Body of pancreas (tissue), 4 donors: ENCODE data around the gene VAX1. TPM values are rescaled to one million over a fixed set of nuclear protein-coding genes. Genes with fewer than 3 reads are reported as not detected.

ENCODE experiments used
- ATAC-seq: fragments of 150-250 bp; one replicate; pipeline ENCODE4 v1.9.1; 2016
- DNase-seq, 4 donors: peaks; one replicate each; pipeline ENCODE4 v3.0.0-alpha.2; 2019
- H3K27ac ChIP-seq, 4 donors: fragments of 200-600 bp; sonication (generic); 1 replicate in 3 of 4; 2 replicates in 1 of 4; pipeline versions ENCODE4 v1.5.1 to v1.6.1; 2016 to 2019; ENCODE audit warnings: mild to moderate bottlenecking in 1 of 4, mixed read lengths in 1 of 4, moderate library complexity in 1 of 4
- H3K27me3 ChIP-seq, 2 donors: fragments of 200-600 bp; sonication (generic); one replicate each; pipeline ENCODE4 v1.6.0; 2016; ENCODE audit warnings: mild to moderate bottlenecking in 1 of 2
- H3K36me3 ChIP-seq, 2 donors: fragments of 200-600 bp; sonication (generic); replicated peaks in 1 of 2; 2 replicates each; pipeline ENCODE4 v1.5.1; 2016; ENCODE audit warnings: low read depth in 2 of 2; ENCODE audit not compliant: insufficient read depth in 1 of 2
- H3K4me1 ChIP-seq: fragments of 200-600 bp; sonication (generic); one replicate; pipeline ENCODE4 v1.6.0; 2016
- H3K4me3 ChIP-seq, 2 donors: fragments of 200-600 bp; sonication (generic); 1 replicate in 1 of 2; 2 replicates in 1 of 2; pipeline ENCODE4 v1.5.1; 2016 to 2019
- H3K9me3 ChIP-seq, 3 donors: fragments of 200-600 bp; sonication (generic); 1 replicate in 2 of 3; 2 replicates in 1 of 3; pipeline ENCODE4 v1.5.1; 2016
- POLR2A ChIP-seq, 3 donors: fragments of 450-650 bp; IDR thresholded peaks; one replicate each; pipeline ENCODE4 v1.6.1; 2016; ENCODE audit warnings: antibody characterized with exemption in 3 of 3, mild to moderate bottlenecking in 2 of 3
- WGBS, 2 donors: methylation state at CpG; one replicate each; pipeline ENCODE4 v1.1.5; 2017; 5-methylcytosine and 5-hydroxymethylcytosine counted together
- intact Hi-C: fragments of 100-400 bp; cut with DNase I; formaldehyde crosslinking; loops from one replicate; pipeline ENCODE4 v1.15.1; 2023
- total RNA-seq, 2 donors: library from RNA; depleted of rRNA; stranded (reverse); fragments of >200 nt; gene quantifications; one replicate each; pipeline ENCODE4 v1.1.0, GENCODE V29; 2016
- TF ChIP-seq, protein P1 (sequence below), 7 experiments: fragments of 450-650 bp in 4 of 7; fragments of 200-600 bp in 3 of 7; sonication (generic) in 3 of 7; IDR thresholded peaks; one replicate each; pipeline ENCODE4 v1.5.1; 2016 to 2019; ENCODE audit warnings: antibody characterized with exemption in 7 of 7

Gene VAX1
- total RNA-seq, 2 donors from 2014 or later: not detected

GRCh38 chr10:117126034-117126433, 12.0 kb downstream of the VAX1 start:
- Histone ChIP-seq H3K4me3 (no peak overlapping the region), H3K9me3 (no peaks in the 10 kb centered on the region), H3K27me3 (peaks cover 0 to 20% of the 10 kb centered on the region in 2 donors), H3K36me3 (no peaks in the 10 kb centered on the region), H3K27ac (no peak overlapping the region), H3K4me1 (no peaks in the 10 kb centered on the region)
- TF ChIP-seq POLR2A (IDR thresholded peaks at IDR 0.05): no peak
- TF ChIP-seq, protein P1, sequence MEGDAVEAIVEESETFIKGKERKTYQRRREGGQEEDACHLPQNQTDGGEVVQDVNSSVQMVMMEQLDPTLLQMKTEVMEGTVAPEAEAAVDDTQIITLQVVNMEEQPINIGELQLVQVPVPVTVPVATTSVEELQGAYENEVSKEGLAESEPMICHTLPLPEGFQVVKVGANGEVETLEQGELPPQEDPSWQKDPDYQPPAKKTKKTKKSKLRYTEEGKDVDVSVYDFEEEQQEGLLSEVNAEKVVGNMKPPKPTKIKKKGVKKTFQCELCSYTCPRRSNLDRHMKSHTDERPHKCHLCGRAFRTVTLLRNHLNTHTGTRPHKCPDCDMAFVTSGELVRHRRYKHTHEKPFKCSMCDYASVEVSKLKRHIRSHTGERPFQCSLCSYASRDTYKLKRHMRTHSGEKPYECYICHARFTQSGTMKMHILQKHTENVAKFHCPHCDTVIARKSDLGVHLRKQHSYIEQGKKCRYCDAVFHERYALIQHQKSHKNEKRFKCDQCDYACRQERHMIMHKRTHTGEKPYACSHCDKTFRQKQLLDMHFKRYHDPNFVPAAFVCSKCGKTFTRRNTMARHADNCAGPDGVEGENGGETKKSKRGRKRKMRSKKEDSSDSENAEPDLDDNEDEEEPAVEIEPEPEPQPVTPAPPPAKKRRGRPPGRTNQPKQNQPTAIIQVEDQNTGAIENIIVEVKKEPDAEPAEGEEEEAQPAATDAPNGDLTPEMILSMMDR (IDR thresholded peaks at IDR 0.05): no peak
- DNase-seq (no peak), ATAC-seq (no peak)
- WGBS, 2 donors: 58 to 65% methylated on average over 4 to 26 of the region's 26 CpGs
- intact Hi-C loops: no loop called here

GRCh38 chr10:117112220-117112619, 25.9 kb downstream of the VAX1 start:
- DNase-seq (no peak), ATAC-seq (no peak)
- no peaks in the 10 kb centered on the region for H3K9me3 ChIP-seq
- no peaks in the 10 kb centered on the region for H3K4me1 ChIP-seq
- intact Hi-C loops: no loop called here
- no peak overlapping the region for H3K4me3 ChIP-seq
- no peaks in the 10 kb centered on the region for H3K36me3 ChIP-seq
- no peak for TF ChIP-seq POLR2A (IDR thresholded peaks at IDR 0.05)
- TF ChIP-seq, protein P1 (IDR thresholded peaks at IDR 0.05): peak in 4 of 7 experiments; percentile 26 to 42 (median 34)
- no peaks in the 10 kb centered on the region for H3K27me3 ChIP-seq
- 8 to 45% methylated on average over 1 of the region's 1 CpG for WGBS, 2 donors
- no peak overlapping the region for H3K27ac ChIP-seq

- intact Hi-C loops: no loop called here
- Histone ChIP-seq H3K4me3 (no peak overlapping the region), H3K36me3 (no peaks in the 10 kb centered on the region), H3K4me1 (no peaks in the 10 kb centered on the region), H3K9me3 (no peaks in the 10 kb centered on the region), H3K27me3 (peaks cover 0 to 3% of the 10 kb centered on the region in 2 donors), H3K27ac (no peak overlapping the region)
- ATAC-seq: no peak
- DNase-seq: no peak
- TF ChIP-seq, protein P1 (IDR thresholded peaks at IDR 0.05): no peak
- TF ChIP-seq POLR2A (IDR thresholded peaks at IDR 0.05): no peak
- WGBS, 2 donors: 20 to 43% methylated on average over 4 of the region's 4 CpGs
Observed at GRCh38 chr10:117107238-117107637, 30.8 kb downstream of the VAX1 start.

- intact Hi-C loops: no loop called here
Observed at GRCh38 chr10:117096599-117097201, 41.4 kb downstream of the VAX1 start.

More at GRCh38 chr10:117096599-117097201, 41.4 kb downstream of the VAX1 start:
- ATAC-seq: no peak
- H3K27ac ChIP-seq: no peak overlapping the region
- no peaks in the 10 kb centered on the region for H3K9me3 ChIP-seq
- TF ChIP-seq POLR2A (IDR thresholded peaks at IDR 0.05): no peak
- TF ChIP-seq, protein P1 (IDR thresholded peaks at IDR 0.05): no peak
- no peaks in the 10 kb centered on the region for H3K4me1 ChIP-seq
- DNase-seq: no peak
- 76% methylated on average over 9 of the region's 9 CpGs for WGBS, 2 donors
- no peaks in the 10 kb centered on the region for H3K36me3 ChIP-seq
- H3K4me3 ChIP-seq: no peak overlapping the region
- no peaks in the 10 kb centered on the region for H3K27me3 ChIP-seq
